Right lobe of liver (tissue), 6 donors: ENCODE measurements around the gene LNX1. TPM values are rescaled to one million over a fixed set of nuclear protein-coding genes. Genes with fewer than 3 reads are reported as not detected.
A peak's percentile ranks its signal among the peaks of the same experiment; 100 is the strongest.

Experiments used
- ATAC-seq, 4 donors: fragments of 200-7000 bp; cut with Tn5 transposase; one replicate each; pipeline ENCODE4 v1.9.1; 2020; ENCODE audit warnings: mild to moderate bottlenecking in 4 of 4, moderate library complexity in 4 of 4
- DNase-seq, 3 donors: peaks; one replicate each; pipeline ENCODE4 v3.0.0-alpha.2; 2020
- H3K27ac ChIP-seq, 3 donors: fragments of 200-600 bp; one replicate each; pipeline ENCODE4 v1.8.0; 2022
- H3K27me3 ChIP-seq, 2 donors: fragments of 200-600 bp; one replicate each; pipeline ENCODE4 v1.8.0; 2022
- H3K36me3 ChIP-seq, 4 donors: fragments of 200-600 bp; sonication (generic) in 1 of 4; one replicate each; pipeline versions ENCODE4 v1.5.1 to v1.8.0; 2017 to 2022; ENCODE audit warnings: control low read depth in 1 of 4
- H3K4me1 ChIP-seq, 4 donors: fragments of 200-600 bp; sonication (generic) in 1 of 4; one replicate each; pipeline versions ENCODE4 v1.5.1 to v1.8.0; 2017 to 2022; ENCODE audit warnings: control low read depth in 1 of 4
- H3K4me3 ChIP-seq, 3 donors: fragments of 200-600 bp; one replicate each; pipeline ENCODE4 v1.8.0; 2022
- H3K9me3 ChIP-seq, 4 donors: fragments of 200-600 bp; sonication (generic) in 1 of 4; one replicate each; pipeline versions ENCODE4 v1.5.1 to v1.8.0; 2017 to 2022; ENCODE audit warnings: control low read depth in 1 of 4
- POLR2A ChIP-seq: fragments of 450-650 bp; IDR thresholded peaks from one replicate; pipeline ENCODE4 v1.6.1; 2017; ENCODE audit warnings: antibody characterized with exemption, mild to moderate bottlenecking
- WGBS: methylation state at CpG from one replicate; pipeline ENCODE4 v1.1.6; 2018; ENCODE audit warnings: low coverage, low lambda C conversion rate; ENCODE audit not compliant: insufficient coverage; ENCODE audit errors: missing lambda C conversion rate; 5-methylcytosine and 5-hydroxymethylcytosine counted together
- intact Hi-C, 2 donors: fragments of 100-400 bp; cut with DNase I; formaldehyde crosslinking; loops; one replicate each; pipeline versions ENCODE4 v1.11.2 to v1.14.1; 2022
- total RNA-seq, 6 experiments: library from RNA; depleted of rRNA in 2 of 6; stranded (reverse); fragments of >200 nt in 2 of 6; fragmentation: NEBNext Ultra II Directional in 3 of 6; extraction: Animal tissue kit (Norgen Biotek cat#: 25700) in 3 of 6; gene quantifications; one replicate each; pipeline versions ENCODE4 v1.1.0 to v1.2.4, GENCODE V29; 2016 to 2023
- TF ChIP-seq, protein P1 (sequence below), 4 donors: fragments of 200-600 bp in 3 of 4; fragments of 450-650 bp in 1 of 4; IDR thresholded peaks; one replicate each; pipeline versions ENCODE4 v1.5.1 to v1.8.0; 2016 to 2022; ENCODE audit warnings: antibody characterized with exemption in 4 of 4, mild to moderate bottlenecking in 2 of 4
- donor health status: DM: no; HTN: yes; CAD: no.
- donor health status: DM: no; HTN: no; CAD: no.
- donor health status: DM: no; HTN: no; CAD: no.
- donor health status: DM: no; HTN: yes; CAD: no.
- donor health status: DM: no; HTN: yes; CAD: no.

Gene LNX1
- total RNA-seq, 6 experiments from 2014 or later: 1.3 to 6.0 (median 3.9) TPM

DNA sequence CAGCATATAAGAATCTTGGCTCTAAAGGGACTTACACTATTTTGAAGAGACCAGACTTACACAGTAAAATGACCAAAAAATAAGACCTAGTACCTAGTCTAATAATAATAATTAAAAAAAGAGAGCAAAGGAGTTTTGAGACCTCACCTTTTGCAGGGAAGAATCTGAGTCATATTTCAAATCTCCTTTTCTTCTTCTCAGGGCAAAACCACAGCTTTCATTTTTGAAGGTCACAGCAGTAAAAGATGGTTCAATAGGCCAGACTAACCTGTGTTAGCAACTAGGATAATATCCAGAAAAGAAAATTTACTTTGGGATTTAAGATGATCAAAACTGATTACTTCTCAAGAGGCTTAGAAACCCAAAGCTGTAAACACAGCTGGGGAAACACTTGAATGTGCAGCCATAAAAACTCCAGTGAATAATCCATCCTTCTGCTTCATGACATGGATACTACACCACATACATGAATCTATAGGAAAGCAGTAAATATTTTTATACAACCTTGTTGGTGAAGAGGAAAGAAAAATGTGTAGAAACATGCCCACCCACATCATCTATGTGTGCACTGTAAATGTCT lies 25.9 kb upstream of the LNX1 start:
- intact Hi-C loops: no loop called here

DNA sequence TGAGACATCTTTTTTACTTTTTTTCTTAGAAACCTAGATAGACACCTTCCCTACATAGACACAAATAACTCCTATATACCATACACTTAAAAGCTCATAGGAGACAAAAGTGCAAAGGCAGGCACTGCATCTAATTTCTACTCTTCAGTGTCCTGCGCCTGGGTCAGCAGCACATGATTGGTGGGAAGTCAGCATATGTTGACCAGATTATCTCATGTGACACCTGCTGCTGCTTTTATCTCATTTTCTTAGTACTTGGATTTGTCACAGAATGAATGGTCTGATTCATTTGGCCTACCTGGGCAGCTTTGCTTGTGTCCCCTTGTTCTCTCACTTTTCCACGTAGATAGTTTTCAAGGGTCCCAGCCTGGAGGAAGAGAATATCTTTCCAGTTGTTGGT lies 24.9 kb upstream of the LNX1 start:
- TF ChIP-seq, protein P1, sequence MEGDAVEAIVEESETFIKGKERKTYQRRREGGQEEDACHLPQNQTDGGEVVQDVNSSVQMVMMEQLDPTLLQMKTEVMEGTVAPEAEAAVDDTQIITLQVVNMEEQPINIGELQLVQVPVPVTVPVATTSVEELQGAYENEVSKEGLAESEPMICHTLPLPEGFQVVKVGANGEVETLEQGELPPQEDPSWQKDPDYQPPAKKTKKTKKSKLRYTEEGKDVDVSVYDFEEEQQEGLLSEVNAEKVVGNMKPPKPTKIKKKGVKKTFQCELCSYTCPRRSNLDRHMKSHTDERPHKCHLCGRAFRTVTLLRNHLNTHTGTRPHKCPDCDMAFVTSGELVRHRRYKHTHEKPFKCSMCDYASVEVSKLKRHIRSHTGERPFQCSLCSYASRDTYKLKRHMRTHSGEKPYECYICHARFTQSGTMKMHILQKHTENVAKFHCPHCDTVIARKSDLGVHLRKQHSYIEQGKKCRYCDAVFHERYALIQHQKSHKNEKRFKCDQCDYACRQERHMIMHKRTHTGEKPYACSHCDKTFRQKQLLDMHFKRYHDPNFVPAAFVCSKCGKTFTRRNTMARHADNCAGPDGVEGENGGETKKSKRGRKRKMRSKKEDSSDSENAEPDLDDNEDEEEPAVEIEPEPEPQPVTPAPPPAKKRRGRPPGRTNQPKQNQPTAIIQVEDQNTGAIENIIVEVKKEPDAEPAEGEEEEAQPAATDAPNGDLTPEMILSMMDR (IDR thresholded peaks at IDR 0.05): no peak
- no peak for TF ChIP-seq POLR2A
- DNase-seq: no peak
- H3K27me3 ChIP-seq: no peaks in the 10 kb centered on the region
- H3K4me3 ChIP-seq: no peak overlapping the region
- no peaks in the 10 kb centered on the region for H3K9me3 ChIP-seq
- intact Hi-C loops: no loop called here
- no peak overlapping the region for H3K27ac ChIP-seq
- H3K4me1 ChIP-seq: no peaks in the 10 kb centered on the region
- WGBS: 92% methylated on average over 2 of the region's 2 CpGs
- H3K36me3 ChIP-seq: no peaks in the 10 kb centered on the region
- no peak for ATAC-seq

More for the DNA sequence above, 25.9 kb upstream of the LNX1 start:
- Histone ChIP-seq H3K27me3 (no peaks in the 10 kb centered on the region), H3K4me1 (no peaks in the 10 kb centered on the region), H3K9me3 (no peaks in the 10 kb centered on the region), H3K27ac (no peak overlapping the region), H3K4me3 (no peak overlapping the region), H3K36me3 (no peaks in the 10 kb centered on the region)
- ATAC-seq (no peak), DNase-seq (no peak)
- no peak for TF ChIP-seq POLR2A
- TF ChIP-seq, protein P1 (IDR thresholded peaks at IDR 0.05): no peak

DNA sequence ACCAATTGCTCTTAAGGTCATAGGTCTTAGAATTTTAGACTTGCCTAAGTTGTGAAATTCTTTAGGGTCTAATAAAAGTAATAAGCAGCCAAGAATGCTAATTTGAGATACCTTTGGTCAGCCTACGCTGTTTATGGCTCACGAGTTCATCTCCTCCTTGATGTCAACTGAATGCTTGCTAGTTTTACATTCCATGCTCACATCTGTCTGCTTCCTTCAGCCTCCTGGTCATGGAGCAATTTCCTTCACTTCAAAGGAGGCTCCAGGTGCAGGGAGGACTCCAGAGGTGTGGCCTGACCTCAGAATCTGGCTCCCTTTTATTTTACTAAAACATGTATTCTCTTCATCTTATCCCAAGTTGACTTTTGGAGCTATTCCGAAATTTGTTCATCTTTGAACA lies 23.3 kb upstream of the LNX1 start:
- WGBS: 80% methylated on average over 3 of the region's 3 CpGs
- Histone ChIP-seq H3K4me1 (no peaks in the 10 kb centered on the region), H3K27ac (no peak overlapping the region), H3K36me3 (no peaks in the 10 kb centered on the region), H3K27me3 (no peaks in the 10 kb centered on the region), H3K4me3 (no peak overlapping the region), H3K9me3 (no peaks in the 10 kb centered on the region)
- DNase-seq: no peak
- intact Hi-C loops: no loop called here
- ATAC-seq: peak in 3 of 4 donors; percentile 43 to 59 (median 47)
- TF ChIP-seq POLR2A: no peak
- TF ChIP-seq, protein P1 (IDR thresholded peaks at IDR 0.05): peak in 3 of 4 donors; percentile 14 to 23 (median 21)

DNA sequence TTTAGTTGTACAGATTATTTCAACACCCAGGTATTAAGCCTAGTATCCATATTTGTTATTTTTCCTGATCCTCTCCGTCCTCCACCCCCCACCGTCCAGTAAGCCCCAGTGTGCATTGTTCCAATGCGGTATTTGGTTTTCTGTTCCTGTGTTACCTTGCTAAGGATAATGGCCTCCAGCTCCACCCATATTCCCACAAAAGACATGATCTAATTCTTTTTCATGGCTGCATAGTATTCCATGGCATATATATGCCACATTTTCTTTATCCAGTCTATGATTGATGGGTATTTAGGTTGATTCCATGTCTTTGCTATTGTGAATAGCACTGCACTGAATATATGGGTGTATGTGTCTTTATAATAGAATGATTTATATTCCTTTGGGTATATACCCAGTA lies 22.1 kb upstream of the LNX1 start:
- no peaks in the 10 kb centered on the region for H3K36me3 ChIP-seq
- no peaks in the 10 kb centered on the region for H3K9me3 ChIP-seq
- WGBS: 98% methylated on average over 3 of the region's 3 CpGs
- no peak for TF ChIP-seq POLR2A
- TF ChIP-seq, protein P1 (IDR thresholded peaks at IDR 0.05): no peak
- intact Hi-C loops: no loop called here
- no peak overlapping the region for H3K27ac ChIP-seq
- no peaks in the 10 kb centered on the region for H3K27me3 ChIP-seq
- H3K4me3 ChIP-seq: no peak overlapping the region
- DNase-seq (no peak), ATAC-seq (no peak)
- no peaks in the 10 kb centered on the region for H3K4me1 ChIP-seq

DNA sequence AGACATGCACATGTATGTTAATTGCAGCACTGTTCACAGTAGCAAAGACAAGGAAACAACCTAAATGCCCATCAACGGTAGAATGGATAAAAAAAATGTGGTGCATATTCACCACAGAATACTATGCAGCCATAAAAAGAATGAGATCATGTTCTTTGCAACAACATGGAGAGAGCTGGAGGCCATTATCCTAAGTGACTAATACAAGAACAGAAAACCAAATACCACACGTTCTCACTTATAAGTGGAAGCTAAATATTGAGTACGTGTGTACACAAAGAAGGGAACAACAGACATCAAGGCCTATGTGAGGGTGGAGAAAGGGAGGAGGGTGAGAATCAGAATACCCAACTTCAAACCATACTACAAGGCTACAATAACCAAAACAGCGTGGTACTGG lies 17.4 kb upstream of the LNX1 start:
- Histone ChIP-seq H3K27ac (no peak overlapping the region), H3K9me3 (no peaks in the 10 kb centered on the region), H3K4me3 (no peak overlapping the region), H3K4me1 (no peaks in the 10 kb centered on the region), H3K36me3 (no peaks in the 10 kb centered on the region), H3K27me3 (no peaks in the 10 kb centered on the region)
- intact Hi-C loops: loop anchor here in 1 of 2 donors (5.0 kb wide), 1 partner anchor 116 kb away; no protein-coding TSS in a partner anchor
- DNase-seq (no peak), ATAC-seq (no peak)
- 93% methylated on average over 4 of the region's 4 CpGs for WGBS
- TF ChIP-seq POLR2A: no peak
- TF ChIP-seq, protein P1 (IDR thresholded peaks at IDR 0.05): no peak
